BLaER1 treated with 17β-estradiol and CSF1 and Interleukin-3, amounts not matched to agents 10 nM and 100 nM (cell line): Measurements from ENCODE around the gene FRAS1.
"Not testable (repeated sequence)": the region's sequence is repeated elsewhere in the genome, so short reads cannot be mapped to it uniquely, and the experiment has no call there.

Source experiments
- H3K27ac ChIP-seq, 11 experiments: shearing (Covaris generic); formaldehyde crosslinking; 2 replicates each; pipeline ENCODE4 v1.8.1; 2022
- H3K27me3 ChIP-seq, 11 experiments: shearing (Covaris generic); formaldehyde crosslinking; 2 replicates each; pipeline ENCODE4 v1.8.1; 2022
- H3K36me3 ChIP-seq, 11 experiments: shearing (Covaris generic); formaldehyde crosslinking; 2 replicates each; pipeline ENCODE4 v1.8.1; 2022
- H3K4me1 ChIP-seq, 10 experiments: shearing (Covaris generic); formaldehyde crosslinking; 2 replicates each; pipeline ENCODE4 v1.8.1; 2022
- H3K4me2 ChIP-seq, 11 experiments: shearing (Covaris generic); formaldehyde crosslinking; 2 replicates each; pipeline ENCODE4 v1.8.1; 2022
- H3K4me3 ChIP-seq, 10 experiments: shearing (Covaris generic); formaldehyde crosslinking; 2 replicates each; pipeline ENCODE4 v1.8.1; 2022
- H3K9ac ChIP-seq, 11 experiments: shearing (Covaris generic); formaldehyde crosslinking; 2 replicates each; pipeline ENCODE4 v1.8.1; 2022
- H3K9me3 ChIP-seq, 11 experiments: shearing (Covaris generic); formaldehyde crosslinking; replicated peaks in 1 of 11; 2 replicates each; pipeline ENCODE4 v1.8.1; 2022
- H4K20me1 ChIP-seq, 11 experiments: shearing (Covaris generic); formaldehyde crosslinking; 2 replicates each; pipeline ENCODE4 v1.8.1; 2022
- Cebpa-rat ChIP-seq, 11 experiments: shearing (Covaris generic); IDR thresholded peaks; 2 replicates each; pipeline ENCODE4 v1.8.1; 2022

FRAS1 gene

GRCh38 chr4:78227411-78228057, 170.4 kb downstream of the FRAS1 start:
- no peak for TF ChIP-seq Cebpa-rat (IDR thresholded peaks at IDR 0.05)
- H3K4me1 ChIP-seq, result no peaks in the 10 kb centered on the region
- H3K9ac ChIP-seq, result no peak overlapping the region
- no peaks in the 10 kb centered on the region for H3K27me3 ChIP-seq
- H4K20me1 ChIP-seq, result no peaks in the 10 kb centered on the region
- no peaks in the 10 kb centered on the region for H3K36me3 ChIP-seq
- H3K9me3 ChIP-seq, result peaks cover 7 to 35% (median 18%) of the 10 kb centered on the region in 11 experiments; a peak in 19 of 22 replicates
- no peak overlapping the region for H3K27ac ChIP-seq
- no peak overlapping the region for H3K4me3 ChIP-seq
- no peak overlapping the region for H3K4me2 ChIP-seq

GRCh38 chr4:78235800-78236199, 178.7 kb downstream of the FRAS1 start:
- H3K27me3 ChIP-seq, result no peaks in the 10 kb centered on the region
- H3K9ac ChIP-seq, result no peak overlapping the region
- no peak overlapping the region for H3K27ac ChIP-seq
- no peak for TF ChIP-seq Cebpa-rat (IDR thresholded peaks at IDR 0.05)
- H3K9me3 ChIP-seq, result no peaks in the 10 kb centered on the region
- H3K36me3 ChIP-seq, result no peaks in the 10 kb centered on the region
- no peaks in the 10 kb centered on the region for H3K4me1 ChIP-seq
- no peak overlapping the region for H3K4me2 ChIP-seq
- H4K20me1 ChIP-seq, result no peaks in the 10 kb centered on the region
- H3K4me3 ChIP-seq, result no peak overlapping the region

- H3K4me2 ChIP-seq, result no peak overlapping the region
- no peak overlapping the region for H3K9ac ChIP-seq
- H4K20me1 ChIP-seq, result no peaks in the 10 kb centered on the region
Observed at GRCh38 chr4:78237360-78237759, 180.2 kb downstream of the FRAS1 start.

GRCh38 chr4:78242071-78242470, 184.9 kb downstream of the FRAS1 start:
- Histone ChIP-seq H3K27ac (no peak overlapping the region), H3K4me3 (no peak overlapping the region), H3K9me3 (no peaks in the 10 kb centered on the region), H4K20me1 (no peaks in the 10 kb centered on the region), H3K36me3 (no peaks in the 10 kb centered on the region), H3K4me1 (no peaks in the 10 kb centered on the region), H3K9ac (no peak overlapping the region), H3K4me2 (no peak overlapping the region), H3K27me3 (no peaks in the 10 kb centered on the region)
- TF ChIP-seq Cebpa-rat (IDR thresholded peaks at IDR 0.05), result no peak

More at GRCh38 chr4:78237360-78237759, 180.2 kb downstream of the FRAS1 start:
- Histone ChIP-seq H3K27me3 (no peaks in the 10 kb centered on the region), H3K27ac (no peak overlapping the region), H3K4me1 (no peaks in the 10 kb centered on the region), H3K36me3 (no peaks in the 10 kb centered on the region), H3K9me3 (no peaks in the 10 kb centered on the region), H3K4me3 (no peak overlapping the region)
- no peak for TF ChIP-seq Cebpa-rat (IDR thresholded peaks at IDR 0.05)

GRCh38 chr4:78244705-78245485, 187.8 kb downstream of the FRAS1 start:
- H3K36me3 ChIP-seq, result no peaks in the 10 kb centered on the region
- no peaks in the 10 kb centered on the region for H3K4me1 ChIP-seq
- no peak overlapping the region for H3K4me3 ChIP-seq
- H3K4me2 ChIP-seq, result no peak overlapping the region
- no peaks in the 10 kb centered on the region for H3K27me3 ChIP-seq
- H3K9me3 ChIP-seq, result no peaks in the 10 kb centered on the region
- no peak overlapping the region for H3K27ac ChIP-seq
- no peak for TF ChIP-seq Cebpa-rat (IDR thresholded peaks at IDR 0.05)
- no peaks in the 10 kb centered on the region for H4K20me1 ChIP-seq
- H3K9ac ChIP-seq, result no peak overlapping the region

- Histone ChIP-seq H3K9me3 (peaks cover 8 to 17% (median 14%) of the 10 kb centered on the region in 11 experiments), H4K20me1 (no peaks in the 10 kb centered on the region), H3K9ac (no peak overlapping the region), H3K36me3 (no peaks in the 10 kb centered on the region), H3K4me3 (no peak overlapping the region), H3K27me3 (no peaks in the 10 kb centered on the region), H3K4me1 (0 out of 20 replicates have a peak, but pooled peaks cover 0 to 3% (median 0%) of the 10 kb centered on the region in 10 experiments), H3K4me2 (no peak overlapping the region), H3K27ac (no peak overlapping the region)
- TF ChIP-seq Cebpa-rat (IDR thresholded peaks at IDR 0.05), result no peak
Observed at GRCh38 chr4:78247536-78248285, 190.6 kb downstream of the FRAS1 start.

GRCh38 chr4:78250500-78250899, 193.4 kb downstream of the FRAS1 start:
- Histone ChIP-seq H3K9me3 (peaks cover 18 to 43% (median 28%) of the 10 kb centered on the region in 11 experiments), H3K27ac (no peak overlapping the region), H3K4me3 (no peak overlapping the region), H3K4me1 (0 out of 20 replicates have a peak, but pooled peaks cover 0 to 3% (median 0%) of the 10 kb centered on the region in 10 experiments), H3K27me3 (no peaks in the 10 kb centered on the region), H3K36me3 (no peaks in the 10 kb centered on the region), H3K9ac (no peak overlapping the region), H3K4me2 (no peak overlapping the region), H4K20me1 (no peaks in the 10 kb centered on the region)
- no peak for TF ChIP-seq Cebpa-rat (IDR thresholded peaks at IDR 0.05)

- peaks cover 18 to 43% (median 28%) of the 10 kb centered on the region in 11 experiments for H3K9me3 ChIP-seq
- H3K4me3 ChIP-seq, H3K4me1 ChIP-seq, H3K27ac ChIP-seq, H3K9ac ChIP-seq, H3K27me3 ChIP-seq, H4K20me1 ChIP-seq, H3K4me2 ChIP-seq, H3K36me3 ChIP-seq: not testable (repeated sequence)
Observed at GRCh38 chr4:78252773-78253172, 195.7 kb downstream of the FRAS1 start.

- TF ChIP-seq Cebpa-rat (IDR thresholded peaks at IDR 0.05), result no peak
Observed at GRCh38 chr4:78254893-78255292, 197.8 kb downstream of the FRAS1 start.

More at GRCh38 chr4:78254893-78255292, 197.8 kb downstream of the FRAS1 start:
- Histone ChIP-seq H3K9me3 (peaks cover 18 to 43% (median 28%) of the 10 kb centered on the region in 11 experiments), H3K4me1 (0 out of 20 replicates have a peak, but pooled peaks cover 0 to 3% (median 0%) of the 10 kb centered on the region in 10 experiments), H3K9ac (no peak overlapping the region), H3K27me3 (no peaks in the 10 kb centered on the region), H3K4me2 (no peak overlapping the region), H4K20me1 (no peaks in the 10 kb centered on the region), H3K27ac (no peak overlapping the region), H3K4me3 (no peak overlapping the region), H3K36me3 (no peaks in the 10 kb centered on the region)
